Measurements from ENCODE around the gene CTNND2.

The CTNND2 gene

GRCh38 chr5:11918463-11919045, 14.3 kb upstream of the CTNND2 start:
- Histone ChIP-seq H3K9me3 (ENCODE audit: insufficient read depth, low read length, severe bottlenecking) (no peaks in the 10 kb centered on the region), H3K9ac (ENCODE audit: low read depth, low read length) (no peak overlapping the region), H3K27me3 (ENCODE audit: insufficient read depth, low read length, poor library complexity) (no peaks in the 10 kb centered on the region), H3K36me3 (ENCODE audit: insufficient read depth, low read length) (no peaks in the 10 kb centered on the region), H4K20me1 (ENCODE audit: insufficient read depth, low read length) (no peaks in the 10 kb centered on the region), H2AFZ (ENCODE audit: low read depth, low read length) (no peak overlapping the region), H3K79me2 (ENCODE audit: insufficient read depth, low read length) (no peaks in the 10 kb centered on the region), H3K4me3 (ENCODE audit: low read depth in 1 of 2, low read length in 2 of 2) (no peak overlapping the region), H3K27ac (ENCODE audit: low read length) (no peak overlapping the region), H3K4me2 (ENCODE audit: insufficient read depth, low read length) (no peak overlapping the region), H3K4me1 (ENCODE audit: insufficient read depth, low read length) (no peaks in the 10 kb centered on the region)
- no peak for TF ChIP-seq EZH2 (IDR thresholded peaks at IDR 0.05; ENCODE audit: borderline replicate concordance, low read depth, low read length, severe bottlenecking)
- TF ChIP-seq, protein P1, sequence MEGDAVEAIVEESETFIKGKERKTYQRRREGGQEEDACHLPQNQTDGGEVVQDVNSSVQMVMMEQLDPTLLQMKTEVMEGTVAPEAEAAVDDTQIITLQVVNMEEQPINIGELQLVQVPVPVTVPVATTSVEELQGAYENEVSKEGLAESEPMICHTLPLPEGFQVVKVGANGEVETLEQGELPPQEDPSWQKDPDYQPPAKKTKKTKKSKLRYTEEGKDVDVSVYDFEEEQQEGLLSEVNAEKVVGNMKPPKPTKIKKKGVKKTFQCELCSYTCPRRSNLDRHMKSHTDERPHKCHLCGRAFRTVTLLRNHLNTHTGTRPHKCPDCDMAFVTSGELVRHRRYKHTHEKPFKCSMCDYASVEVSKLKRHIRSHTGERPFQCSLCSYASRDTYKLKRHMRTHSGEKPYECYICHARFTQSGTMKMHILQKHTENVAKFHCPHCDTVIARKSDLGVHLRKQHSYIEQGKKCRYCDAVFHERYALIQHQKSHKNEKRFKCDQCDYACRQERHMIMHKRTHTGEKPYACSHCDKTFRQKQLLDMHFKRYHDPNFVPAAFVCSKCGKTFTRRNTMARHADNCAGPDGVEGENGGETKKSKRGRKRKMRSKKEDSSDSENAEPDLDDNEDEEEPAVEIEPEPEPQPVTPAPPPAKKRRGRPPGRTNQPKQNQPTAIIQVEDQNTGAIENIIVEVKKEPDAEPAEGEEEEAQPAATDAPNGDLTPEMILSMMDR (IDR thresholded peaks at IDR 0.05; ENCODE audit: borderline replicate concordance, extremely low read depth, low read length, poor library complexity, severe bottlenecking), result no peak
- ATAC-seq (ENCODE audit: insufficient read depth, low read depth) (no peak), DNase-seq (no peak)

- ATAC-seq (ENCODE audit: insufficient read depth, low read depth), result no peak
- H3K27ac ChIP-seq (ENCODE audit: low read length), result no peak overlapping the region
- no peaks in the 10 kb centered on the region for H3K4me1 ChIP-seq (ENCODE audit: insufficient read depth, low read length)
- H3K79me2 ChIP-seq (ENCODE audit: insufficient read depth, low read length), result no peaks in the 10 kb centered on the region
- no peaks in the 10 kb centered on the region for H4K20me1 ChIP-seq (ENCODE audit: insufficient read depth, low read length)
- no peak overlapping the region for H3K4me3 ChIP-seq (ENCODE audit: low read depth in 1 of 2, low read length in 2 of 2)
- H3K27me3 ChIP-seq (ENCODE audit: insufficient read depth, low read length, poor library complexity), result no peaks in the 10 kb centered on the region
- no peaks in the 10 kb centered on the region for H3K36me3 ChIP-seq (ENCODE audit: insufficient read depth, low read length)
- DNase-seq, result no peak
- H3K4me2 ChIP-seq (ENCODE audit: insufficient read depth, low read length), result no peak overlapping the region
- H3K9me3 ChIP-seq (ENCODE audit: insufficient read depth, low read length, severe bottlenecking), result peaks cover 3% of the 10 kb centered on the region
- H3K9ac ChIP-seq (ENCODE audit: low read depth, low read length), result no peak overlapping the region
- TF ChIP-seq, protein P1 (IDR thresholded peaks at IDR 0.05; ENCODE audit: borderline replicate concordance, extremely low read depth, low read length, poor library complexity, severe bottlenecking), result no peak
- no peak for TF ChIP-seq EZH2 (IDR thresholded peaks at IDR 0.05; ENCODE audit: borderline replicate concordance, low read depth, low read length, severe bottlenecking)
- no peak overlapping the region for H2AFZ ChIP-seq (ENCODE audit: low read depth, low read length)
These were observed 5.2 kb upstream of the CTNND2 start for GRCh38 chr5:11909471-11909870.

DNA sequence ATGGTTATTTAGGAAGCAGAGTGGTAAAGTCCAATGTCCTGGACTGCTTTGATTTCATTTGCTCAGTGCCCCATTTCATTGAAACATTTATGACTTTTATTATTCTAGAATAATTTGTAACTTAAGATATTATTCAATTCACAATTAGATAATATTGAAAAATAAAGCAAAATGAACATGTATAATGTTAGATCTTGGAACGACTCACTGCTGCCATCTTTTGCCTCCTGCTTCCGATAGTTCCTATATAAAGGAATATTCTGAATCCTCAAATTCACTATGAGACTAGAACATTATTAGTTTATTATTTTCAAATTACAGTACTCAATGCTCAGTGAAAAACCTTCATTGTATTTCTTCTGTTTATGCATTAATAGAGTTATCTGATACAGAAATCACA, 2.3 kb upstream of the CTNND2 start:
- no peaks in the 10 kb centered on the region for H3K27me3 ChIP-seq (ENCODE audit: insufficient read depth, low read length, poor library complexity)
- no peaks in the 10 kb centered on the region for H3K79me2 ChIP-seq (ENCODE audit: insufficient read depth, low read length)
- no peaks in the 10 kb centered on the region for H3K36me3 ChIP-seq (ENCODE audit: insufficient read depth, low read length)
- H3K4me1 ChIP-seq (ENCODE audit: insufficient read depth, low read length), result no peaks in the 10 kb centered on the region
- ATAC-seq (ENCODE audit: insufficient read depth, low read depth) (no peak), DNase-seq (no peak)
- TF ChIP-seq EZH2 (IDR thresholded peaks at IDR 0.05; ENCODE audit: borderline replicate concordance, low read depth, low read length, severe bottlenecking), result no peak
- TF ChIP-seq, protein P1 (IDR thresholded peaks at IDR 0.05; ENCODE audit: borderline replicate concordance, extremely low read depth, low read length, poor library complexity, severe bottlenecking), result no peak
- H3K4me2 ChIP-seq (ENCODE audit: insufficient read depth, low read length), result no peak overlapping the region
- no peak overlapping the region for H3K4me3 ChIP-seq (ENCODE audit: low read depth in 1 of 2, low read length in 2 of 2)
- peaks cover 4% of the 10 kb centered on the region for H3K9me3 ChIP-seq (ENCODE audit: insufficient read depth, low read length, severe bottlenecking)
- no peak overlapping the region for H3K27ac ChIP-seq (ENCODE audit: low read length)
- H2AFZ ChIP-seq (ENCODE audit: low read depth, low read length), result no peak overlapping the region
- H3K9ac ChIP-seq (ENCODE audit: low read depth, low read length), result no peak overlapping the region
- no peaks in the 10 kb centered on the region for H4K20me1 ChIP-seq (ENCODE audit: insufficient read depth, low read length)

All from DND-41 (cell line).